Measurements from ENCODE around the gene NISCH.

DNA sequence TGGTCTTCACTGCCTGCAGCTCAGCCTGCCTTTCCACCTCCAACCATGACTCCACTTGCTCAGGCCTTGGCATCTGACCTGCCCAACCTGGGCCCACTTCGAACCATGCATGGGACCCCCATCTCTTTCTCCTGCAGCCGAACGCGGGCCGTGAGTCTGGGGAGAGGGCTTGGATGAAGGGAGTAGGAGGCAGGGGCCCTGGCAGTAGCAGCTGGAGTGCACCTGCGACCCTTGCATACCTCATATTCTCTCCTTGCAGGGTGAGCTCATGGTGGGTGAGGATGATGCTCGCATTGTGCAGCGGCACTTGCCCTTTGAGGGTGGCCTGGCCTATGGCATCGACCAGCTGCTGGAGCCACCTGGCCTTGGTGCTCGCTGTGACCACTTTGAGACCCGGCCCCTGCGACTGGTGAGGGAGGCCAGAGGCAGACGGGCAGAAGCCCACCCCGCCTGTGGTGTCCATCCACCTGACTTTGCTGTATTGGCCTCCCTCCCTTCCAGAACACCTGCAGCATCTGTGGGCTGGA is 64.8 kb downstream of the NISCH start:
- TF ChIP-seq, protein P1, sequence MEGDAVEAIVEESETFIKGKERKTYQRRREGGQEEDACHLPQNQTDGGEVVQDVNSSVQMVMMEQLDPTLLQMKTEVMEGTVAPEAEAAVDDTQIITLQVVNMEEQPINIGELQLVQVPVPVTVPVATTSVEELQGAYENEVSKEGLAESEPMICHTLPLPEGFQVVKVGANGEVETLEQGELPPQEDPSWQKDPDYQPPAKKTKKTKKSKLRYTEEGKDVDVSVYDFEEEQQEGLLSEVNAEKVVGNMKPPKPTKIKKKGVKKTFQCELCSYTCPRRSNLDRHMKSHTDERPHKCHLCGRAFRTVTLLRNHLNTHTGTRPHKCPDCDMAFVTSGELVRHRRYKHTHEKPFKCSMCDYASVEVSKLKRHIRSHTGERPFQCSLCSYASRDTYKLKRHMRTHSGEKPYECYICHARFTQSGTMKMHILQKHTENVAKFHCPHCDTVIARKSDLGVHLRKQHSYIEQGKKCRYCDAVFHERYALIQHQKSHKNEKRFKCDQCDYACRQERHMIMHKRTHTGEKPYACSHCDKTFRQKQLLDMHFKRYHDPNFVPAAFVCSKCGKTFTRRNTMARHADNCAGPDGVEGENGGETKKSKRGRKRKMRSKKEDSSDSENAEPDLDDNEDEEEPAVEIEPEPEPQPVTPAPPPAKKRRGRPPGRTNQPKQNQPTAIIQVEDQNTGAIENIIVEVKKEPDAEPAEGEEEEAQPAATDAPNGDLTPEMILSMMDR (IDR thresholded peaks at IDR 0.05; ENCODE audit: low read length): no peak
- TF ChIP-seq EZH2phosphoT487 (IDR thresholded peaks at IDR 0.05; ENCODE audit: low read length) (no peak), EZH2 (optimal IDR thresholded peaks at IDR 0.05; ENCODE audit: low read depth, low read length) (no peak)

All from MM.1S (cell line).